AG04449 (cell line): ENCODE data around the gene AXIN2.

ENCODE experiments used
- CTCF ChIA-PET: fragments of 350-600 bp; formaldehyde crosslinking; extraction: SDS; loops from one replicate; lab custom pipeline; 2021; ENCODE audit warnings: antibody characterized with exemption; lab: Yijun Ruan, JAX
- POLR2A ChIA-PET: fragments of 400-600, 350-600 bp; formaldehyde crosslinking; extraction: SDS; loops from one replicate; lab custom pipeline; 2020; ENCODE audit warnings: antibody characterized with exemption, inconsistent platforms; lab: Yijun Ruan, JAX
- DNase-seq: peaks from one replicate; pipeline ENCODE4 v3.0.0-alpha.2; 2010; ENCODE audit warnings: low read depth, low spot score
- H3K4me3 ChIP-seq: 2 replicates; pipeline ENCODE4 v1.5.1; 2011; ENCODE audit warnings: low read depth, mild to moderate bottlenecking, control low read depth, low read length
- CTCF ChIP-seq: IDR thresholded peaks from one replicate; pipeline ENCODE4 v1.5.1; 2011; ENCODE audit warnings: mild to moderate bottlenecking, moderate library complexity, low read length, control low read depth, inconsistent platforms; ENCODE audit not compliant: insufficient read depth; ENCODE audit errors: missing control alignments

Gene AXIN2

GRCh38 chr17:65553646-65554552, 7.5 kb downstream of the AXIN2 start:
- DNase-seq: no peak
- ChIA-PET CTCF (interaction anchor here (0.7 to 5.4 kb wide), 3 partner anchors 14 to 612 kb away, joined by 3 to 45 read pairs (median 4); no protein-coding TSS in a partner anchor), POLR2A (no interaction called here)
- H3K4me3 ChIP-seq: no peak overlapping the region; the same call in 1 of the 2 replicates
- no peak for TF ChIP-seq CTCF

GRCh38 chr17:65553009-65553645, 8.3 kb downstream of the AXIN2 start:
- ChIA-PET POLR2A (no interaction called here), CTCF (interaction anchor here (1.0 to 5.4 kb wide), 3 partner anchors 13 to 321 kb away, joined by 3 to 45 read pairs (median 4); no protein-coding TSS in a partner anchor)
- TF ChIP-seq CTCF: no peak
- DNase-seq: peak; percentile 55
- H3K4me3 ChIP-seq: no peak overlapping the region

- no peak for TF ChIP-seq CTCF
- ChIA-PET CTCF (interaction anchor here (1.0 kb wide), 1 partner anchor 320 kb away, joined by 3 read pairs; no protein-coding TSS in a partner anchor), POLR2A (no interaction called here)
- no peak overlapping the region for H3K4me3 ChIP-seq
- no peak for DNase-seq
Measured at GRCh38 chr17:65552214-65552613, 9.2 kb downstream of the AXIN2 start.

- CTCF ChIA-PET: no interaction called here
- TF ChIP-seq CTCF: no peak
- DNase-seq: no peak
- H3K4me3 ChIP-seq: no peak overlapping the region
- POLR2A ChIA-PET: no interaction called here
Measured at GRCh38 chr17:65551267-65552040, 10.0 kb downstream of the AXIN2 start.

GRCh38 chr17:65550758-65551157, 10.7 kb downstream of the AXIN2 start:
- POLR2A ChIA-PET: no interaction called here

More at GRCh38 chr17:65550758-65551157, 10.7 kb downstream of the AXIN2 start:
- CTCF ChIA-PET: no interaction called here
- TF ChIP-seq CTCF: no peak
- H3K4me3 ChIP-seq: no peak overlapping the region
- no peak for DNase-seq
